Testis (tissue), 2 donors: ENCODE data around the gene ZNF549.

Source experiments
- POLR2A ChIP-seq: fragments of 450-650 bp; IDR thresholded peaks from one replicate; pipeline ENCODE4 v1.6.1; 2017; ENCODE audit warnings: antibody characterized with exemption, mild to moderate bottlenecking, moderate library complexity
- TF ChIP-seq, protein P1 (sequence below), 3 experiments: fragments of 450-650 bp in 2 of 3; fragments of 200-600 bp in 1 of 3; sonication (generic) in 1 of 3; IDR thresholded peaks; one replicate each; pipeline ENCODE4 v1.5.1; 2016 to 2019; ENCODE audit warnings: antibody characterized with exemption in 3 of 3, mild to moderate bottlenecking in 2 of 3, moderate library complexity in 1 of 3

DNA sequence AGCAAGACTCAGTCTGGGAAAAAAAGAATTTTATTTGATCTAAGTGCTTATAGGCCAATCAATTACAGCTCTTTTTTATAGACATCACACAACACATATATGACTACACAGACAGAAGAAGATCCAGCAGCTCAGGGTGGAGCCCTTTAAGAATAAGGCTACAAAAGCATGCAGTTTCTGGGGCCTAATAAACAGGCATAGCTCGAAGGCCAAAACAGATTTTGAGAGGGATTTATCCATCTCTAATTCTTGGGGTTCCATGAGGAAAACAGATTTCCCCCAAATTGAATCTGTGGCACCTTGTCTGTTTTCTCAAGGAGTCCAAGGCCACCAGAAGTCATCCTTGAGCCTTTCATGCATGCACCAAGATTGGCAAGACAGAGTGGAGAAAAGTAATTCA is 36.4 kb downstream of the ZNF549 start:
- TF ChIP-seq, protein P1, sequence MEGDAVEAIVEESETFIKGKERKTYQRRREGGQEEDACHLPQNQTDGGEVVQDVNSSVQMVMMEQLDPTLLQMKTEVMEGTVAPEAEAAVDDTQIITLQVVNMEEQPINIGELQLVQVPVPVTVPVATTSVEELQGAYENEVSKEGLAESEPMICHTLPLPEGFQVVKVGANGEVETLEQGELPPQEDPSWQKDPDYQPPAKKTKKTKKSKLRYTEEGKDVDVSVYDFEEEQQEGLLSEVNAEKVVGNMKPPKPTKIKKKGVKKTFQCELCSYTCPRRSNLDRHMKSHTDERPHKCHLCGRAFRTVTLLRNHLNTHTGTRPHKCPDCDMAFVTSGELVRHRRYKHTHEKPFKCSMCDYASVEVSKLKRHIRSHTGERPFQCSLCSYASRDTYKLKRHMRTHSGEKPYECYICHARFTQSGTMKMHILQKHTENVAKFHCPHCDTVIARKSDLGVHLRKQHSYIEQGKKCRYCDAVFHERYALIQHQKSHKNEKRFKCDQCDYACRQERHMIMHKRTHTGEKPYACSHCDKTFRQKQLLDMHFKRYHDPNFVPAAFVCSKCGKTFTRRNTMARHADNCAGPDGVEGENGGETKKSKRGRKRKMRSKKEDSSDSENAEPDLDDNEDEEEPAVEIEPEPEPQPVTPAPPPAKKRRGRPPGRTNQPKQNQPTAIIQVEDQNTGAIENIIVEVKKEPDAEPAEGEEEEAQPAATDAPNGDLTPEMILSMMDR (IDR thresholded peaks at IDR 0.05): no peak
- no peak for TF ChIP-seq POLR2A
